SHP77 treated with DMSO at 0.1 percent for 48 hours (cell line): Measurements from ENCODE around the gene MAP2K5.

Source experiments
- DNase-seq: peaks from one replicate; lab custom pipeline; 2025; lab: John Stamatoyannopoulos, UW

MAP2K5 gene

DNA sequence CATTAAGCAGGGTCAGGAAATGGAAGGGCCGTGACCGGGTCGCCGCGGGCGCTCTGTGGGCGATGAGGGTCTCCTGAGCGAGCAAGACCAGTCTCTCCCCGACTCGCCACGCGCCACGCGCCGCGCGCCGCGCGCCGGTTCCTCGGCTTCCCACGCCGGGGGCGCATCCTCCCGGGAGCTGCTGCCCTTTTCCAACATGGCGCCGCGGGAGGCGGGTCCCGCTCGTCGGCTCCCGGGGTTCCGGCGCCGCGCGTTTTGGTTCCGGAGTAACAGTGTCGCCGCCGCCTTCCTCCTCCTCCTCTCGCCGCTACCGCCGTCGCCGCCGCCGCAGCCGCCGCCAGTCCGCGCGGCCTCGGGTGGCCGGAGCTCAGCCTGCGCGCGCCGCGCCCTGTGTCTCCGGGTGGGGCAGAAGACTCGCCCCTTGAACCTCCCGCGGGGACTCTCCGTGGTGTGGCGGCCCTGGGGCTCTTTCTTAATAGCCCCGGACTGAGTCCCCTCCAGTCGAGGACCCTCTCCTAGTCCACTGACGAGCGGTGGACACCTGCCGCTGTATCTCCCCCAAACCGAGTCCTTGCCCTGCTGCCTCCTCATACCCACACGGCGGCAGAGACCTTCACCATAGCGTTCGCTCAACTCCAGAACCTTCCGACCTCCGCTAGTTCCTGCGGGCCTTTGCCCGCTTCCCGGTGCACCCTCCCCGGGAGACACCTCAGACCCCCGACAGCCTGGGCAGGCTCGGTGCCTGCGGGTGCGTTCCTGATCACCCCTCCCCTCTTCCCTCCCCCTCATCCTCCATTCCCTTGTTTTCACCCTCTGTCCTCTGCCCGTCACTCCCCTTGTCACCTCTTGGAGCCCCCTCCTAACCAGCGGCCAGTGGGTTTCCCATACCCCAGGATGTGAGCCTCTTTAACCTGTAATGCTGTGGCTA lies at the start of gene MAP2K5:
Gene MAP2K5 (plus strand): TSS at position 284 of the 928 bp plus-strand sequence. CDS start 633 bp downstream, at position 917.
- DNase-seq = peak; percentile 21

DNA sequence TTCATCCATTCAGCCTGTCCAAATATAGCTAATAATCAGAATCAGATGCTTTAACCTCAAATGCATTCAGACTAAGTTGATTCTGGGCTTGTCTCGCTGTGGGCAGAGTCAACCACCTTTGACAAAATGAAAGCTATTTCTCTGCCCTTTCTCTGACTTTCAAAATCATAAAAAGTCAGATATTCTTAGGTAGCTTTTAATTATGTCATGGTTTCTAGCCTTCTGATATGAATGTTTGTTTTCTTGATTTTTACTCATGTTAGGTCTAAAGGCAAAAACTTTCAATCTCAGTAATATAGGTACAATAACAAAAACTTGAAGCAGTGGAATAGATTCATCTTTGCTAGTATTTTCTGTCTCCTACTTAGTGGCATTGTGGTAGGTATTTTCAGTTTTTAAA lies 46.9 kb upstream of the MAP2K5 start:
- DNase-seq = no peak

DNA sequence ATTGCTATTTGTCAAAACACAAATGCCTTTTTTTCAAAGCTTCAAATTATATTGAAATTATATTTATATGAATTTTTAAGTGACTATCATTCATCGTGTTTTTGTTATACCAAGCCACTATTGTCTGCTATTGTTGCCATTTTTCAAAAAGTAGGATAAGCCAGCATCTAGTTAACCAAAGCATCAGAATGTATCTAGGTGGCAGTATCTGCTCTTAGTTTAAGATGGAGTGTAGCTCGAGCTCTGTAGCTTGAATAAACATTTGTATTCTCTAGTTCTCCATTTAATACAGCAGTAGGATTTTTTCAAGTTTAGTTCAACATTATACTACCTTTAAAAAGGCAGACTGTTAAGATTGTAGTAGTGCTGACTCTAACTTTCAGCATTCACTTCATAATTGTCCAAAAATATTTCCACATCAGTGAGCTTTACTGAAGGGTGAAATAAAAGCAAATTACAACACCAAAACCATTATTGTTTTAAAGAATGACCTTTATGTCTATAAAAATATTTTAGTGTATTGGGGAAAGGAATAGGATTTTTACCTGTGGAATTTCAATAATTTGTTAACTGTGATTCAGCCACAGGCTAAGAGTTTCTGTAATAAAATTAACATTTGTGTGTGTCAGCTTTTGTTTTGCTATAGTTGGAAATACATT lies 41.2 kb upstream of the MAP2K5 start:
- DNase-seq = no peak

DNA sequence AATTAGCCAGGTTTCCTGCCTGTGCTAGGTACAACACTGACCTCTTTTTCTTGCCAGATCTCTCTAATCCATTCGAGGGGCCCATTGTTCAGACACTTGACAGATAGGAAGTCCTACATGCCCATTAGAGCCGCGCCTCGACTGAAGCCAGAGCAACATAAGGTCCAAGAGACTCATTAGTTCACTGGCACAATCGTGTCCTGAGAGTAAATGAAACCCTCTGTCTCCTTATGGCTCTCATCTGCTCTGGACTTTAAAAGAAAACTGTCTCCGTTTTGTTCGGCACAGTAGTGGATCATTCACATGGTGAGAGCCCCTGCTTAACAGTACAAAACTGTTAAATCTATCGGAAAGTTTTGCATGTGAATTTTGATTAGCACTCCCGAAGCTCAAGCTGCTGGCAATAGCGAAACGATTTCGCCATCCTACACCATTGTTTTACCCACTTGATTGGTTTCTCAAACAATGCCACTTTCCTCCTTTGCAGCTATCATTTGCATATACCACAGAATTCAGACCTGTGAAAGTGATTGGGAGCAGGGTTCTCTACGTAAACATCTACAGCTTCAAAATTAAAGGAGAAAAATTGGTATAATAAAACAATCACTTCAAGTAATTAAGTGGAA lies 40.6 kb upstream of the MAP2K5 start:
- no peak for DNase-seq

DNA sequence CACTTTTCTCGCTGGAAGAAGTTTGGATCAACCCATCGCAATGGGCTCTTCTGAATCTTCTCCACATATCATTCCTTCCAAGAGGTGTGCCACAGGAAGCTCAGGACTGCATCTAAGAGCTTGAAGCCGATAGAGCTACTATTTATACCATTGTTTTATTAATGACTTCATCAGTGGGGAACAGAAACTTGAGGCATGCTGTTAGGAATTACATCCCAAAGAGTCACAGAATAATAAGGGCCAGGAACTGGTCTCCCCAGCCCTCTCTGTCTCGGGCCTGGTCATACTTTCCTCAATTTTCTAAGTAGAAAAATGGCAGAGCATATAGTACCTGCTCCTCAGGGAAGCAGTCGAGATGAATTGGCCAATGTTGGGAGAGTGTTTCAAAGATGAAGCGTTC lies 38.4 kb upstream of the MAP2K5 start:
- no peak for DNase-seq

DNA sequence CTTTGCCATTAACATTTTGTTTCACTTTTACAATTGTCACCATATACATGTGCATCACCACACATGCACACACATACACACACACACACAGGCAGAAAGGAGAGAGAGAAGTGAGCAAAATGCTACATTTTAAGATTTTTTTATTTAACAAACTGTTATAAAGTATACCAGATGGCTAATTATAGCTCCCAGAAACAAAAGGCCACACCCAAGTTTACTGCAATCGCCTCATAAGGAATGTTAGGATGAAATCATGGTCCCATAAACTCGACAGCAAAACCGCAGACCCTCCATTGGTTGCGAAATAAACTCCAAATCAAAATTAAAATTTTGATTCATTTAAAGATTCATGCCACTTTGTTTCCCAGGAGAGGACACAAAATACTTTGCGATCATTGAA lies 37.7 kb upstream of the MAP2K5 start:
- no peak for DNase-seq

DNA sequence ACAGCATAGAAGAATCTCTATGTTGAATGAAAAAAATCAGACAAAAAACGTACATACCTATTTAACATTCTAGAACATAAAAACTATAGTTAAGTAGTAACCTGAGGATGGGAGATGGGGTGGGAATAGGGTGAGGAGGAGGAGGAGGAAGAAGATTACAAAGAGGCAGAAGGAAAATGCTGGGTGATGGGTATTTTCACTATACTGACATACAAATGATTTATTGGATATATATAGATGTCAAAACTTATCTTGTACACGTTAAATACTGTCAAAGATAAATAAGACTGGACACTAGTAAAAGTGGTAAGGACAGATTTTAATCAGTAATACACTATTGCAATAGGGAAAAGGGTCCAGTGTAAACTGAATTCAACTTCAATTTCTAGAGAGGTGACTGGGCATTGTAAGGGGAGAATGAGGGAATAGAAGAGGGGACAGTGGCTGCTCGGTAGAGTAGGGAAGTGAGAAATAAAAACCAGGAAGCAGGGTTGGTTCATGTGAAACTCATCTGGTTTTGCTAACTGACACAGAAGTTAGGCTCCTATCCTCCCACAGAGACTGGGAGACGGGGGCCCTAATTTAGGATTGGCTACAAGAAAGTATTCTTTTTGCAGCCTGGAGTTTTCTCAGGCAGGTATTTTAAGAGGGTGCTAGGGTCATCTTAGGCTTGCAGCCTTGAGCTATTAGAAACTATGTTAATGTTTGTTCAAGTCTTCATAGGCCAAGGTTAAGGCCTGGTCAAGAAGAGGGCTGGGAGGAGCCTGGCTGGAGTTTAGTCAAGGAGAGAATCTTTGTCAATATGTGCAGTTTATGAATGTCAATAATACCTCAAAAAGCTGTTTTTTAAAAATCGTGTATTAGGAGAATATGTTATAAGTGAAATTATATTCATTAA lies 36.6 kb upstream of the MAP2K5 start:
- no peak for DNase-seq

DNA sequence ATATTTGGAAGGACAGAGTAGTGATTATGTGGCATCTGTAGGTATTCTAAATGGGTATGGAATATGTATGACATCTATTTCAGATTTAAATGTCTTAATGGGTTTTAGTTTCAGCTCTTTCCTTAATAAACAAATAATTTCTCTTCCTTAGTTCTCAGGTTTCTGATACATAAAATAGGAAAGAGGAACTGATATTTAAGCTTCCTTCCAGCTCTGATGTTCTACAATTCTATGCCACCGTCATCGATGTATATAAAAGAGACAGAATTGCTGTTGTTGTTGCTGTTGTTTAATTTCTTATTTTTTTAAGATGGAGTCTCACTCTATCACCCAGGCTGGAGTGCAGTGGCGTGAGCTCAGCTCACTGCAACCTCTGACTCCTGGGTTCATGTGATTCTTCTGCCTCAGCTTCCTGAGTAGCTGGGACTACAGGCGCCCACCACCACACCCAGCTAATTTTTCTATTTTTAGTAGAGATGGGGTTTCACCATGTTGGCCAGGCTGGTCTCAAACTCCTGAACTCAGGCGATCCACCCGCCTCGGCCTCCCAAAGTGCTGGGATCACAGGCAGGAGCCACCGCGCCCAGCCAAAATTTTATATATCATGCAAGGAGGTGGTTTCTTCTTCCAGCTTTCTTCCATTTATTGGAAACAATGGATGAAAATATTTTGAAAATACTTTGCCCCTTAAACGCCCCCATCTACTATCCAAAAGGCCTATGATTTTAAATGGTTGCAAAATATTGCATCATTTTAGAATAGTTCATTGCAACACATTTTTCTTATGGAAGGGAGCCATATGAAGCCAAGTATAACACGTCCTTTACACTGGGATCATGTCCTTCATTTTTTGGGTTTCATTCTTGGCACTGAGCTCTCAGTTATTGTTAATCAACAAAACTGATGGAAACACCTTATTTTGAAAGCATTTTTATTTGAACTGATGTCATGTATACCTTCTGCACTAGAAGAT lies 35.4 kb upstream of the MAP2K5 start:
- no peak for DNase-seq

DNA sequence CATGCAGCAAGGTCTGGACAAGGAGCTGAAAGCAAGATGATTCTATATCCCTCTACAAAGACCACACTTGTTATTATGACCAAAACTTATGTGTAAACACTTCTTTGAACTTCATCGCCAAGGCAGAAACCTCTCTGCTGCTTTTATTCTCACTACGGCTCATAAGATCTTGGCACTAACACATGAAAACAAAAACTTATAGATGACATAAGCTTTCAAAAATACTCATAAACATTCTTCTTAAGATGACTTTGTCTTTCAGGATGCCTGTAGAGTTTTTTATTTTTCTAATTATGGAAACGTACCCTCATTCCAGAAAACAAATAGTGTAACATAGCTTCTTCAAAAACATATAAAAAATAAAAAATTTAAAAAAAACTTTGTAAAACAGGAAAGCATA lies 34.1 kb upstream of the MAP2K5 start:
- no peak for DNase-seq

DNA sequence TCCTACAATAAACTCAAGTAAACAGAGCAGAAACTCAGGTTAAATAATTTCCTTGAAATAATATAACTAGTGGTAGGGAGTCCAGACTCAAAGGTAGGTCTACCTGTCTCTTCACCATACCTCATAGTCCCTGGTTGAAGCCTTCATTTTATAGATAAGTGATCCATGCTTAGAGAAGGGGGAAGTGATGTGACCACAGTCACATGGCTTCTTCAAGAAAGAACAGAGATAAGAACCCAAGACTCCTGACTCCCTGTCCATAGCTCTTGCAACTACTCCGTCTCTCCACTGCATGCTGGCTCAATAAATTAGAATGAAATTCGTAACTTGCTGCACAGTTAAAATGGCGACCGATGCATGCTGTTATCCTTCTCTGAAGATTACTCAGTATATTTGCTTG lies 32.6 kb upstream of the MAP2K5 start:
- DNase-seq = no peak

DNA sequence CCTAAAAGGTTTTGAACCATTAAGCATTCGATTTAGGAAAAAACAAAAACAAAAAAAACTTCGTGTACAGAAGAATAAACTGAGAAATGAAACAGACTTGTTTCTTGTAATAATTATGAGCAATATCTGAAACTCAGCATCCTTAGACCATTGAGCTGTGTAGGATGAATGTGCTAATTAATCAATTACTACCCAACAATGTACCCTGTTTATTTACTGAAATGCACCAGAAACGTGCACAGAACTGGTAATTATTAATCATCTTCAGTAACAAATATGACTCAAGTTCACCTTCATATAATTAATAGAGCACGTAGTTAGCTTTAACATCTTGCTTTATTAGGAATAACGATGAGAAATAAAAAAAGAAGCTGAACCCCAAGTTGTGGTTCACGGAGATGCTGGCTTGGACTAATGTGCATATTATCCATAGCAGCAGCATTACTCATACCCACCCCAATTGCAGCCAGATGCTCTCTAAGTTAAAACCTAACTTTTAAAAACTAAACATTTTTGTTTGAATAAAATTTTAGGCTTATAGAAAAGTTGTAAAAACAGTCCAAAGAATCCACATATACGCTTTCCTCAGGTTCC lies 31.8 kb upstream of the MAP2K5 start:
- DNase-seq = no peak

DNA sequence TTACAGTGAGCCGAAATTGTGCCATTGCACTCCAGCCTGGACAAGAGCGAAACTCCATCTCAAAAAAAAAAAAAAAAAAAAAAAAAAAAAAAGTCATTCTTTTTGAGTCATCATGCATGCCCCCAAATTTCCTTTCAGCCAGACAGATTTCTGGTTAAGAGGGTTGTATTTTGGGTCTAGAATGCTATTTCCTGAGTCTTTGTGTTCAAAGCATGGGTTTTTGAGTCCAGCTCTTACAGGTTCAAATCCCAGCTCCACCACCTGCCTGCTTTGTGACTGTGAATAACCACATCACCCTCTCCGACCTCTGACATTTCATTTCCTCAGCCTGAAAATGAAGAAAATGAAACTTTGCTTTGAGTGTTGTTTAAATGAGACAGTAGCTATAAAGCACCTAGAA lies 30.9 kb upstream of the MAP2K5 start:
- DNase-seq = no peak

DNA sequence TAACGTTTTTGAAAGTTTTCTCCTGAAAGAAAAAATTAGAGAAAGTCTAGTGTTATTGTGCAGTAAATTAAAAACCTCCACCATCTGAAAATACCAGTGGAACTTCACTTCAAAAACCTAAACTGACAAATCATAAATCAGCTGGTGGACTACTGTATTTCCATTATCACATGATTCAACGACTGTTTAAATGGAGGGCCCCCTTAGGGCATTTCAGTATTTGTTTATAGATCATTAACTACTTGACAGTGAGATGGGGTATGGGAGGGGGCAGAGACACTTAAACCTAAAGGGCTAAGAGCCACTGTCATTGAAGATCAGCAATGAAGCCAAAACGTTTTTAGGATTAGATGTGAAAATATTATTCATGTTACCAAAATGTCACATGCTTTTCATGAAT lies 30.4 kb upstream of the MAP2K5 start:
- no peak for DNase-seq

DNA sequence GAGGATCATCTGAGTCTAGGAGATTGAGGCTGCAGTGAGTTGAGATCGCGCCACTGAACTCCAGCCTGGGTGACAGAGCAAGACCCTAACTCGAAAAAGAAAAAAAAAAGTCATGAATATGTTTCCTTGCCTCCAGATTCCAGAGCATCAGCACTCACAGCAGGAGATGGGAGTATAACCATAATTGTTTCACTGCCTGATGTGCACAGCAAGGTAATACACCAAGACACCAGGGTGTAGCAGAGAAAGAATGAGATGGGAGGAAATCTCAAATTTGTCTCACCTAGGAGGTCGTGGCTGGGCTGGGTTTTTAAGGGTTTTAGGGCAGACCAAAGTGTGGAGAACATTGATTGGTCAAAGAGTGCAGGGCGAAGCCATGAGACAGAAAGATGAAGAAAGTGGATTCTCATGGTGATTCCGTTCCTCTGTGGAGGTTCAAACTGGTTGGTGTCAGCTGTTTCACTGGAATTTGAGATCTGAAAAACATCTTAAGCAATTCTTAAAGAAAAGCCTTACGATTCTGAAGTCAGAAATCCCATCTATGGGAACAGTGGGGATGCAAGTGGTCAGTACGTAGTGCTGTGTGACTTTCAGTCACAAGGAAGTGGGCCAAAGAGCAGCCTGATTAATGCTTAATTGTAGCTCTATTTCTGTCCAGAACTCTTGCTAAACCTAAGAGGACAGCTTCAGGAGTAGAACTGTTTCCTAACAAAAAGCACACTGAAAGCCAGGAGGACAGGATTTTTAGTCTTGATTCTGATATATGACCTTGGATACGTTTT lies 29.4 kb upstream of the MAP2K5 start:
- no peak for DNase-seq

DNA sequence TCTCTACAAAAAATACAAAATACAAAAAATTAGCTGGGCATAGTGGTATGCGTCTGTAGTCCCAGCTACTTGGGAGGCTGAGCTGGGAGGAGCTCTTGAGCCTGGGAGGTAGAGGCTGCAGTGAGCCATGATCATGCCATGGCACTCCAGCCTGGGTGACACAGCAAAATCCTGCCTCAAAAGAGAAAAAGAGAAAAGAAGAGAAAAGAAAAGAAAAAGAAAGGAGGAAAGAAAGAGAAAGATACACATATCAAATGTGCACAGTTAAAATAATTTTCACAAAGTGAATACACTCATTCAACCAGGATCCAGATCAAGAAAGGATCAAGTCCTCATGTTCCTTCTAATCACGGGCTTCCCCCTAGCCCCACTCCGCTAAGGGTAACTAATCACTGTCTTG lies 27.4 kb upstream of the MAP2K5 start:
- no peak for DNase-seq

DNA sequence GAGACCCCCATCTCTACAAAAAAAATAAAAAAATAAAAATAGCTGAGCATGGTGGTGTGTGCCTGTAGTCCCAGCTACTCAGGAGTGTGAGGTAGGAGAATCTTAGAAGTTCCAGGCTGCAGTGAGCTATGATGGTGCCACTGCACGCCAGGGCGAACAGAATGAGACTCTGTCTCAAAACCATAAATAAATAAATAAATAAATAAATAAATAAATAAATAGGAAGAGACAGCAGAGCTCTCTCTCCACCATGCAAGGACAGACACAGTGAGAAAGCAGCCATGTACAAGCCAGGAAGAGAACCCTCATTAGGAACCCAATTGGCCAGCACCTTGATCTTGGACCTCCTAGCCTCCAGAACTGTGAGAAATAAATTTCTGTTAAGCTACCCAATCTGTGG lies 26.9 kb upstream of the MAP2K5 start:
- no peak for DNase-seq

DNA sequence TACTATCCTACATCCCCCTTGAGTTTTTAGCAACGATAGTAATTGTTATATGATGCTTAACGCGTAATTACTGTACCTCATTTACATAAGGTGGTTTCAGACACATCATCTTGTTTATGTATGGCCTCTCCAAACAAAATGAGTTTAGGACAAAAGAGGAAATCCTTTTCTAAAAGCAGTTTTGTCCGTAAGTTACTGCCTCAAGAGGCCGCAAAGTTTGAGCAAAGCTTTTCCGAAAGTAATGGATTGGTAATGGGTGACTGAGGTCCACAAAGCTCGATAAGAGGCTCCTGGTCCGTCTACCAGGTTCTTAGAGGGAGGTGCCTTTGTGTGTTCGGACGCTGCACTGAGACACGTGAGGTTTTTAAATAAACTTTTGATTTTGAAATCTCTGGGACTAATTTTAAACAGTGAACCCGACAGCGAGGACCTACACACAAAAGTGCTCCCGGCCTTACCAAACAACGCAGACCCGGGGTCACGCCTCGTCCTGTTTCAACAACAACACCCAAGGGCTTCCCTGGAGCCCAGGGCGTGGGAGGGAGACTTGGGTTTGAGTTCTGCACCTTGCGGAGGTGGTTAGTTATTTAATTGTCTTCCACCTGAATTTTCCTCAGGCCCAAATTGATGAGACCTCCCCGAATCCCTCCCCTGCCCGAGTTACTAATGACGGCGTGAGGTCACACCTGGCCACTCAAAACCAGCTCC lies 22.0 kb upstream of the MAP2K5 start:
- no peak for DNase-seq

DNA sequence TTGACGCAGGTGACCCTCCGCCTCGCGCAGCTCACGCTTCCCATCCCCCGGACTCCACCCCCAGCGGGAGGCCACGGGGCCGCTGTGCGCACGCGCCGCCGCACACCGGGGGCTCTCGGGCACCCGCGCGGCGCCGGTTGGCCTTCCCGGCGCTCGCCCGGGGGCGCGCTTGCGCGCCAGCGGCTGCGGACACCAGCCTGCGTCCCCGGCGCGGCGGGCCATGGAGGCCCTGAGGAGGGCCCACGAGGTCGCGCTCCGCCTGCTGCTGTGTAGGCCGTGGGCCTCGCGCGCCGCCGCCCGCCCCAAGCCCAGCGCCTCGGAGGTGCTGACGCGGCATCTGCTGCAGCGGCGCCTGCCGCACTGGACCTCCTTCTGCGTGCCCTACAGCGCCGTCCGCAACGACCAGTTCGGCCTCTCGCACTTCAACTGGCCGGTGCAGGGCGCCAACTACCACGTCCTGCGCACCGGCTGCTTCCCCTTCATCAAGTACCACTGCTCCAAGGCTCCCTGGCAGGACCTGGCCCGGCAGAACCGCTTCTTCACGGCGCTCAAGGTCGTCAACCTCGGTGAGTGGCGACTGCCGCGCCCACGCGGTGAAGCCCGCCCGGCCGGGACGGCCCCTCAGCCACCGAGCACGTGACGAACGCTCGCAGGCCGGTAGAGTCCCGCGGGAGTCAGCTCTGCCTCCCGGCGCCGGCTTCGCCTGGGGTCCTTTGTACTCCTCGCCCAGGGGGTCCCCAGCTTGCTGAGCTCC lies 21.3 kb upstream of the MAP2K5 start, which contains the start of gene C15orf61:
Gene C15orf61 (plus strand): TSS at position 103 of the 754 bp plus-strand sequence. CDS start 118 bp downstream, at position 221.
- peak; percentile 70 for DNase-seq
